SK-MEL-5 (cell line): ENCODE measurements around the gene CD274. TPM values are rescaled to one million over a fixed set of nuclear protein-coding genes. Genes with fewer than 3 reads are reported as not detected.

Experiments used
- DNase-seq: peaks from one replicate; pipeline ENCODE4 v3.0.0-alpha.2; 2016; ENCODE audit warnings: low read depth, low spot score
- in situ Hi-C: cut with HindIII; loops from 2 replicates; pipeline ENCODE4 v1.10.0; 2016; ENCODE audit warnings: low sequenced_read_pairs, high pct_unique_total_duplicates, low pct_unique_long_range_greater_than_20kb
- total RNA-seq: library from RNA; depleted of rRNA; stranded (reverse); fragments of >200 nt; shearing (Covaris generic); gene quantifications from 2 replicates; pipeline ENCODE4 v1.2.3, GENCODE V29; 2014; rRNA removed

Gene CD274
- total RNA-seq, 1 experiment from 2014 or later, result 3.8 TPM

- no peak for DNase-seq
- in situ Hi-C loops, result no loop called here
Measured at GRCh38 chr9:5511935-5512580, 61.7 kb downstream of the CD274 start.

DNA sequence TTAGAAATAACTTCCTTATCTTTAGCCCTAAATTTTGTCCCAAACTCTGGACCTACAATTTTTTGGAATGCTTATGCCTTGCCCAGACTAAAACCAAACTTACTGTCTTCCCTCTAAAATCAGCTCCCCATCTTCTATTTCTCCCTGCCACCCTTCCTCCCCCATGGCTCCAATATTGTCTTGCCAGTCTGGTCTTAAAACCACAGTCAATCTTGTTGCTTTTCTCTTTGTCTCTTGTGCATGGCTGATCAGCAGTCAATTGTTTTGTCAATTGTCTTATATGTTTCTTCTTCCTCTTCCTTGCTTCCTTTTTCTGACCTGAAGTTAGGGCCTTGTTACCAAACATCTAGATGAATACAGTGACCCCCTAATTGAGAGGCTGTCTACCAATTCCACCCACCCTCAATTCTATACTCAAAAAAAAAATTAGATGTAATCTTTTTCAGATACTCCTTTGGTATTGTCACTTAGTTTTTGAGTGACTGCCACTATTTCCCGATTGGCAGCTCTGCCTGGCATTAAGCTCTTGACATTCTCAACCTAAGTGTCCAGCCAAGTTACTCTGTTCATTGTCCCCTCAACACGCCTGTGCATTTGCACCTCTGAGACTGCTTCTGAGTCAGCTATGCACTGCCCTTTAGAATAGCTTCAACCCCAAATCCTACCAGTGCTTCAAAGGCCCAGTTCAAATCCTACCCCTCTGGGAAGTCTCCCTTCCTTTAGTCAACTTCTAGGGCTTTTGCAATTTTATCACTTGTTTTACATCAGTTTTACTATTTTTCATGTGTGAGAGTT, 62.5 kb downstream of the CD274 start:
- in situ Hi-C loops, result no loop called here
- DNase-seq, result no peak

GRCh38 chr9:5513966-5514616, 63.7 kb downstream of the CD274 start:
- DNase-seq, result no peak
- in situ Hi-C loops, result no loop called here

DNA sequence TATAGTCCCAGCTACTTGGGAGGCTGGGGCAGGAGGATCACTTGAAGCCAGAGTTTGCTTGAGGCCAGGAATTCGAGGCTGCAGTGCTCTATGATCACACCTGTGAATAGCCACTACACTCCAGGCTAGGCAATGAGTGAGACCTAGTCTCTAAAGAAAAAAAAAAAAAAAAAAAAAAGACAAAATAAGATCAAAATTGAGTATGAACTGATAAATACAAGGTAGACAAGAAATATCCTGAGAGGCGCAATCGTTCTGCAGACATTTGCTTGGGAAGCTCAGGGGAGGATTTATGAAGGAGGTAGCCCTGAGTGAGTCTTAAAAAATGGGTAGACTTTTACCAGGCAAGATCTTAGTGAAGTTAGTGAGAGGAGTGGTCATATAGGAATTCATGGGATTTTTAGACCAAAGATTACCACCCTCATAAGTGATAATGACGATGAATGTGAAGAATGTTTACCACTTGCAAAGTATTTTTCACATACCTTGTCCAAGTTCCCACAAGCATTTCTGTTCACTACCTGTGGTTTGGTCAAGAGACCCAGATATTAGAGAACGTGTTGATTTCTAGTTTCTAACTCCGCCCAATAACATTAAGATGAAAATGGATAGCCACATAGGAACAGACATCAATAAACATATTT, 64.4 kb downstream of the CD274 start:
- no peak for DNase-seq
- in situ Hi-C loops, result no loop called here

GRCh38 chr9:5515261-5515650, 64.9 kb downstream of the CD274 start:
- no peak for DNase-seq

DNA sequence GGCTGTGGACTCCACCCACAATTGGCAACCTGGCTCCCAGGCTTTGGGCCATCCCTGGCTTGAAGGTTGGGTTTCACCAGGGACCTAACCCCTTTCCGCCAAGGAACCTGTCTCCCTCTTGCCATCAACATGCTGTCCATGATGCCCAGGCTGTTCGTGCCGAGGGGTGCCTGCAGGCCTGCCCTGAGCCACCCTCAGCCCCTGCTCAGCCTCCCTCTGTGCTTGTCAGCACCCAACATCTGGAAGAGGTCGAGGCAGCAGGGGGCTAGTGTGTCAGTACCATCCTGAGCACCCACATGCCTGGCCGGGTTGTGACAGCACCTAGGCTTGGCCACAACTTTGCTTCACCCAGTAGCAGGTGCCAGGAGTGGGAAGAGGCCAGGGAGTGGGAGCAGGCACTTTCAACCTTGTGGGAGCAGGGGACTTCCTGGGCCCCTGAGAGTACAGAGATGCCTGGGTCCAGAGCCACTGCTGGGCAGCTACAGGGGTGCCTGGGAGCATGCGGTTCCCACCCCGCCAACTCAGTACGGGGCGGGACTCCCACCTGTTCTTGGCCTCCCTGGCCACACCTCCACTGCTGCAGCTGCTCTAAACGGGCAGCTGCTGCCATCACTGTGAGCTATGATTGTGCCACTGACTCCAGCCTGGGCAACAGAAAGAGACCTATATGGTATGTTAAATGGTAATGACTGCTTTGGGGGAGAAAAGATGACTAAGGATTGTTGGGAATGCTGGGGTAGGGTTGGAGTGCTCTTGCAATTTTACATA, 66.3 kb downstream of the CD274 start:
- in situ Hi-C loops, result no loop called here
- DNase-seq, result no peak

More at GRCh38 chr9:5515261-5515650, 64.9 kb downstream of the CD274 start:
- in situ Hi-C loops, result no loop called here

DNA sequence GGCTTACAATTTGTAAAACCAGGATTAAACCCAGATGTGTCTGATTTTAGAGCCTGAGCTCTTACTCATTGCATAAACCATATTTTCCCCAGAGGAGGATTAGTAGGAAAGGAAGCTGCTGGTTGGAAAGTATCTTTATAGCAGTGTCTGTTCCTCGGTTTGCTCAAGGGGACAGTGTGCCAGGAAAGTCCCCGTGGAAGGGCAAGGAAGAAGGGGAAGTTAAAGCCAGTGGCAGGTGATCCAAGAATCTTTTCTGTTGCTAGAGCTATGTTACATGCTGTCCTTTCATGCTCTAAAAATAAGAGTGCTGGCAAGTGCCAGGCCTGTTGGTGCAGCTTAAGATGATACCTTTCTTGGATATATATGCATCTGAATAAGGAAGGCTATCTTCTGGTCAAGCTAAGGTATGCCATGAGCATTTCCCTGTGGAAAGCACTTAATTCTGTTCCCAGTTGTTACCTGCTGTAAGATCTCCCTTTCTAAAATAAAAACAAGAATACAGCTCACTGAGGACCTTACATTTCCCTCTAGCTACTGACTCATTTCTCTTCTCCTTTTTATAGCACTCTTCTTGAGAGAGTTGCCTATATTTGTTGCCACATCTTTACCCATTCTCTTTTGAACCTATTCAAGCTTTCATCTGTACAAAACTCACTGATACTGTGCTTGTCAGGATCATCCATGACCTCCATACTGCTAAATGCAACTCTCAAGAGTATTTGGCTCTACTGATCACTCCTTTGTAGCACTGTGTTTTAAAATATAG, 68.0 kb downstream of the CD274 start:
- in situ Hi-C loops, result no loop called here
- DNase-seq, result no peak

- in situ Hi-C loops, result no loop called here
- DNase-seq, result no peak
Measured at GRCh38 chr9:5518937-5519319, 68.6 kb downstream of the CD274 start.

Other genes starting within 250 kb of the CD274 start
- gene INSL4, start 219.1 kb upstream of the CD274 start, total RNA-seq, result 0.13 and 0.40 TPM in 2 replicates
- gene RLN2, start 145.8 kb upstream of the CD274 start, total RNA-seq, result not detected in 2 replicates
- gene RLN1, start 110.7 kb upstream of the CD274 start, total RNA-seq, result not detected in 2 replicates
- 38.0 and 40.2 TPM in 2 replicates for gene PLGRKT, start 12.6 kb upstream of the CD274 start, total RNA-seq
- not detected in 2 replicates for gene PDCD1LG2, start 60.0 kb downstream of the CD274 start, total RNA-seq
- gene RIC1, start 178.6 kb downstream of the CD274 start, total RNA-seq, result 14.7 and 15.2 TPM in 2 replicates